ENCODE measurements around the gene GALK2. TPM values are rescaled to one million over a fixed set of nuclear protein-coding genes. Genes with fewer than 3 reads are reported as not detected.

GALK2 gene
- total RNA-seq, 2 experiments from 2014 or later, result 11.5 to 11.9 TPM

- intact Hi-C loops (cut with DNase I, micrococcal nuclease), result no loop called here
- Mint-ChIP-seq H3K9me3 (no peaks in the 10 kb centered on the region), H3K27ac (no peak overlapping the region), H3K4me3 (no peak overlapping the region), H3K4me1 (ENCODE audit: low read depth) (no peaks in the 10 kb centered on the region), H3K27me3 (no peaks in the 10 kb centered on the region), H3K36me3 (ENCODE audit: low read depth) (peaks cover 33% of the 10 kb centered on the region)
- ChIA-PET POLR2A (no interaction called here), CTCF (no interaction called here)
- DNase-seq, result no peak
- Histone ChIP-seq H3K4me1 (ENCODE audit: insufficient read depth, low read length) (no peaks in the 10 kb centered on the region), H3K27me3 (ENCODE audit: control insufficient read depth in 1 of 2, insufficient read depth in 2 of 2, low read length in 2 of 2) (no peaks in the 10 kb centered on the region), H3K27ac (ENCODE audit: low read depth in 1 of 2, low read length in 2 of 2) (no peak overlapping the region), H3K9me3 (ENCODE audit: control insufficient read depth in 1 of 2, insufficient read depth in 1 of 2, low read length in 2 of 2) (peaks cover 0 to 7% of the 10 kb centered on the region in 2 experiments), H3K4me3 (ENCODE audit: low read length) (no peak overlapping the region), H3K36me3 (ENCODE audit: insufficient read depth, low read length) (peaks cover 3% of the 10 kb centered on the region)
- TF ChIP-seq CTCF (IDR thresholded peaks at IDR 0.05), result no peak
- no peak for ATAC-seq (ENCODE audit: poor library complexity)
These were observed 95.9 kb downstream of the GALK2 start for GRCh38 chr15:49265911-49266310.

GRCh38 chr15:49270541-49271421 is 100.7 kb downstream of the GALK2 start:
- H3K9me3 Mint-ChIP-seq, result no peaks in the 10 kb centered on the region
- no peak overlapping the region for H3K4me3 Mint-ChIP-seq
- no peaks in the 10 kb centered on the region for H3K27me3 Mint-ChIP-seq
- intact Hi-C loops (cut with DNase I, micrococcal nuclease), result no loop called here
- DNase-seq (no peak), ATAC-seq (ENCODE audit: poor library complexity) (no peak)
- H3K4me1 ChIP-seq (ENCODE audit: insufficient read depth, low read length), result no peaks in the 10 kb centered on the region
- H3K36me3 ChIP-seq (ENCODE audit: insufficient read depth, low read length), result peaks cover 11% of the 10 kb centered on the region
- H3K27ac ChIP-seq (ENCODE audit: low read depth in 1 of 2, low read length in 2 of 2), result no peak overlapping the region
- H3K4me3 ChIP-seq (ENCODE audit: low read length), result no peak overlapping the region
- CTCF ChIA-PET, result no interaction called here
- no peaks in the 10 kb centered on the region for H3K9me3 ChIP-seq (ENCODE audit: control insufficient read depth in 1 of 2, insufficient read depth in 1 of 2, low read length in 2 of 2)
- no peaks in the 10 kb centered on the region for H3K27me3 ChIP-seq (ENCODE audit: control insufficient read depth in 1 of 2, insufficient read depth in 2 of 2, low read length in 2 of 2)
- H3K4me1 Mint-ChIP-seq (ENCODE audit: low read depth), result no peaks in the 10 kb centered on the region
- no peak for TF ChIP-seq CTCF (IDR thresholded peaks at IDR 0.05)
- peaks cover 66% of the 10 kb centered on the region for H3K36me3 Mint-ChIP-seq (ENCODE audit: low read depth)
- no peak overlapping the region for H3K27ac Mint-ChIP-seq
- POLR2A ChIA-PET, result no interaction called here

- no peak for DNase-seq
- Histone ChIP-seq H3K4me1 (ENCODE audit: insufficient read depth, low read length) (no peaks in the 10 kb centered on the region), H3K27me3 (ENCODE audit: control insufficient read depth in 1 of 2, insufficient read depth in 2 of 2, low read length in 2 of 2) (no peaks in the 10 kb centered on the region), H3K36me3 (ENCODE audit: insufficient read depth, low read length) (peaks cover 11% of the 10 kb centered on the region), H3K27ac (ENCODE audit: low read depth in 1 of 2, low read length in 2 of 2) (no peak overlapping the region), H3K9me3 (ENCODE audit: control insufficient read depth in 1 of 2, insufficient read depth in 1 of 2, low read length in 2 of 2) (no peaks in the 10 kb centered on the region), H3K4me3 (ENCODE audit: low read length) (no peak overlapping the region)
- H3K27ac Mint-ChIP-seq, result no peak overlapping the region
- H3K4me1 Mint-ChIP-seq (ENCODE audit: low read depth), result no peaks in the 10 kb centered on the region
- H3K4me3 Mint-ChIP-seq, result no peak overlapping the region
- ChIA-PET CTCF (no interaction called here), POLR2A (no interaction called here)
- TF ChIP-seq CTCF (IDR thresholded peaks at IDR 0.05), result no peak
- intact Hi-C loops (cut with DNase I, micrococcal nuclease), result no loop called here
- ATAC-seq (ENCODE audit: poor library complexity), result no peak
- peaks cover 68% of the 10 kb centered on the region for H3K36me3 Mint-ChIP-seq (ENCODE audit: low read depth)
- no peaks in the 10 kb centered on the region for H3K9me3 Mint-ChIP-seq
- no peaks in the 10 kb centered on the region for H3K27me3 Mint-ChIP-seq
These were observed 103.8 kb downstream of the GALK2 start for GRCh38 chr15:49273734-49274318.

Measured in CD4-positive, alpha-beta T cell (primary cell).